Measurements from ENCODE around the gene ALDH1A1.

GRCh38 chr9:72991772-72992171, 38.9 kb upstream of the ALDH1A1 start:
- TF ChIP-seq, protein P1, sequence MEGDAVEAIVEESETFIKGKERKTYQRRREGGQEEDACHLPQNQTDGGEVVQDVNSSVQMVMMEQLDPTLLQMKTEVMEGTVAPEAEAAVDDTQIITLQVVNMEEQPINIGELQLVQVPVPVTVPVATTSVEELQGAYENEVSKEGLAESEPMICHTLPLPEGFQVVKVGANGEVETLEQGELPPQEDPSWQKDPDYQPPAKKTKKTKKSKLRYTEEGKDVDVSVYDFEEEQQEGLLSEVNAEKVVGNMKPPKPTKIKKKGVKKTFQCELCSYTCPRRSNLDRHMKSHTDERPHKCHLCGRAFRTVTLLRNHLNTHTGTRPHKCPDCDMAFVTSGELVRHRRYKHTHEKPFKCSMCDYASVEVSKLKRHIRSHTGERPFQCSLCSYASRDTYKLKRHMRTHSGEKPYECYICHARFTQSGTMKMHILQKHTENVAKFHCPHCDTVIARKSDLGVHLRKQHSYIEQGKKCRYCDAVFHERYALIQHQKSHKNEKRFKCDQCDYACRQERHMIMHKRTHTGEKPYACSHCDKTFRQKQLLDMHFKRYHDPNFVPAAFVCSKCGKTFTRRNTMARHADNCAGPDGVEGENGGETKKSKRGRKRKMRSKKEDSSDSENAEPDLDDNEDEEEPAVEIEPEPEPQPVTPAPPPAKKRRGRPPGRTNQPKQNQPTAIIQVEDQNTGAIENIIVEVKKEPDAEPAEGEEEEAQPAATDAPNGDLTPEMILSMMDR (IDR thresholded peaks at IDR 0.05): no peak
- no peak for TF ChIP-seq ZFX (IDR thresholded peaks at IDR 0.05; ENCODE audit: borderline replicate concordance)
